ENCODE results near the gene RIN3. TPM values are rescaled to one million over a fixed set of nuclear protein-coding genes. Genes with fewer than 3 reads are reported as not detected.

Gene RIN3
- total RNA-seq, 1 experiment from 2014 or later = 1.5 TPM

DNA sequence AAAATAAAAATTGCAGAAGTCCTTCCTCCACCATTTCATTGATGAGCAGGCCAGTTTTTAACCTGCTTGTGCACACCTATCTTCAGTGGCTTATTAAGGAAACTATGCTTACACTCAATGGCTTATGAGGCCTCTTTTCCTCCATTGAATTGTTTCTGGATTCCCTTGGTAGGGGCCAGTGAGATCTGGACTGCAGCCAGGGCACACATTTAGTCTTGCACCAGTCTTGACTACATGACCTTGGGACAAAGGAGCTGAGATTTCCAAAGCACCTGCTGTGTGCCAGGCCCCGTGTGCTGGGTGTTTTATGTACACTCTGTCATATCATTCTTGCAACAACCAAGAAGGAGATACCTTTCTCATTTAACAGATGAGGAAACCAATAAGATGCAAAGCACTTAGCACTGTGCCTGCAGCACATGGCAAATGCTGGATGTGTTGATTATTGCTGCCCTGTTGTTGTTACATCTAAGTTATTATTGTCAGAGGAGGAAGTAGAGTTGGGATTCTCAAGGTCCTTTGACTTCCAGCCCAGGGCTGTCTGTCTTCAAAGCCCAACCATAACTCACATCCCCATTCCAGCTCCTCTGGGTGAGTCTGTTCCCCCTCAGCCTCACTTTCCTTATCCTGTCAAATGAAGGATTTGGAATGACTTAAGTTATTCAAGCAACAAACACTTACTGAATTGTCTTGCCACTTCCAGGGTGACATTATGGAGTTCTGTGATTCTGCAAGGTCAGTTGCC lies 31.6 kb upstream of the RIN3 start:
- Mint-ChIP-seq H3K4me1 (peaks cover under 1 to 8% of the 10 kb centered on the region in 2 experiments; a peak in 2 of 4 replicates), H3K4me3 (no peak overlapping the region), H3K9me3 (no peaks in the 10 kb centered on the region), H3K36me3 (ENCODE audit: insufficient read depth in 1 of 3, low read depth in 3 of 3) (no peaks in the 10 kb centered on the region), H3K27me3 (ENCODE audit: low read depth) (peaks cover 36% of the 10 kb centered on the region), H3K27ac (no peak overlapping the region)
- H3K4me2 ChIP-seq (ENCODE audit: insufficient read depth, insufficient read length, low read length) = no peak overlapping the region
- no peaks in the 10 kb centered on the region for H3K79me2 ChIP-seq (ENCODE audit: insufficient read depth, low read length)
- H3K23ac ChIP-seq (ENCODE audit: insufficient read length, low read depth, low read length) = no peak overlapping the region
- peak; percentile 12 for DNase-seq
- TF ChIP-seq, protein P1, sequence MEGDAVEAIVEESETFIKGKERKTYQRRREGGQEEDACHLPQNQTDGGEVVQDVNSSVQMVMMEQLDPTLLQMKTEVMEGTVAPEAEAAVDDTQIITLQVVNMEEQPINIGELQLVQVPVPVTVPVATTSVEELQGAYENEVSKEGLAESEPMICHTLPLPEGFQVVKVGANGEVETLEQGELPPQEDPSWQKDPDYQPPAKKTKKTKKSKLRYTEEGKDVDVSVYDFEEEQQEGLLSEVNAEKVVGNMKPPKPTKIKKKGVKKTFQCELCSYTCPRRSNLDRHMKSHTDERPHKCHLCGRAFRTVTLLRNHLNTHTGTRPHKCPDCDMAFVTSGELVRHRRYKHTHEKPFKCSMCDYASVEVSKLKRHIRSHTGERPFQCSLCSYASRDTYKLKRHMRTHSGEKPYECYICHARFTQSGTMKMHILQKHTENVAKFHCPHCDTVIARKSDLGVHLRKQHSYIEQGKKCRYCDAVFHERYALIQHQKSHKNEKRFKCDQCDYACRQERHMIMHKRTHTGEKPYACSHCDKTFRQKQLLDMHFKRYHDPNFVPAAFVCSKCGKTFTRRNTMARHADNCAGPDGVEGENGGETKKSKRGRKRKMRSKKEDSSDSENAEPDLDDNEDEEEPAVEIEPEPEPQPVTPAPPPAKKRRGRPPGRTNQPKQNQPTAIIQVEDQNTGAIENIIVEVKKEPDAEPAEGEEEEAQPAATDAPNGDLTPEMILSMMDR (conservative IDR thresholded peaks at IDR 0.05) = no peak
- no peak overlapping the region for H3K18ac ChIP-seq (ENCODE audit: insufficient read length, low read depth, low read length)
- no CpG with 5 or more reads among the region's 1 CpG for whole genome bisulfite sequencing (ENCODE audit: extremely low coverage, insufficient read length, low lambda C conversion rate)
- H3K23me2 ChIP-seq (ENCODE audit: insufficient read length, low read depth, low read length, poor library complexity, severe bottlenecking) = no peaks in the 10 kb centered on the region
- H2BK12ac ChIP-seq (ENCODE audit: insufficient read length, low read depth, low read length) = no peak overlapping the region
- H4K91ac ChIP-seq (ENCODE audit: insufficient read length, low read depth, low read length) = no peak overlapping the region
- H2AK5ac ChIP-seq (ENCODE audit: insufficient read length, low read length) = no peak overlapping the region
- no peak overlapping the region for H4K8ac ChIP-seq (replicated peaks; ENCODE audit: insufficient read length, low read depth, low read length)
- no peak overlapping the region for H2AFZ ChIP-seq (ENCODE audit: low read length)
- H3K27ac ChIP-seq (ENCODE audit: insufficient read length, low read depth, low read length) = no peak overlapping the region
- H3K4ac ChIP-seq (ENCODE audit: low read depth, low read length) = no peak overlapping the region
- no peak overlapping the region for H3T11ph ChIP-seq (ENCODE audit: low read length)
- no peak overlapping the region for H4K5ac ChIP-seq (ENCODE audit: insufficient read length, low read depth, low read length)
- H3K9ac ChIP-seq (ENCODE audit: extremely low read depth, insufficient read length, low read length) = no peak overlapping the region
- no peak overlapping the region for H3K14ac ChIP-seq (ENCODE audit: insufficient read depth, low read length)
- H3K56ac ChIP-seq (ENCODE audit: insufficient read length, low read depth, low read length) = no peak overlapping the region
- H3K9me3 ChIP-seq (ENCODE audit: control insufficient read depth, low read depth, low read length) = no peaks in the 10 kb centered on the region
- no peak overlapping the region for H2BK5ac ChIP-seq (ENCODE audit: insufficient read length, low read length)
- no peaks in the 10 kb centered on the region for H3K4me1 ChIP-seq (ENCODE audit: insufficient read depth, low read length)
- H3K79me1 ChIP-seq (ENCODE audit: insufficient read depth, low read depth, low read length, poor library complexity, severe bottlenecking) = no peaks in the 10 kb centered on the region
- no peaks in the 10 kb centered on the region; the same call in 1 of the 2 replicates for H3K27me3 ChIP-seq (ENCODE audit: insufficient read depth, low read length)
- no peaks in the 10 kb centered on the region for H4K20me1 ChIP-seq (ENCODE audit: control insufficient read depth, insufficient read depth, insufficient read length)
- no peak overlapping the region for H2BK120ac ChIP-seq (ENCODE audit: low read depth, low read length, poor library complexity, severe bottlenecking)
- H2BK20ac ChIP-seq (ENCODE audit: low read depth, low read length, poor library complexity, severe bottlenecking) = no peak overlapping the region
- no peak overlapping the region for H2BK15ac ChIP-seq (ENCODE audit: low read depth, low read length)
